GM12878 (cell line): Measurements from ENCODE around the gene GUCY2F.

Experiments used
- ASH2L ChIP-seq: fragments of 300-600, 200-600 bp; sonication (generic); IDR thresholded peaks from 2 replicates; pipeline ENCODE4 v1.6.1; 2017; ENCODE audit warnings: low read depth, mild to moderate bottlenecking, borderline replicate concordance
- CHD4 ChIP-seq: fragments of 200-600 bp; sonication (generic); IDR thresholded peaks from 2 replicates; pipeline ENCODE4 v1.6.1; 2016; ENCODE audit warnings: mild to moderate bottlenecking
- CTCF ChIP-seq, 3 experiments: IDR thresholded peaks in 2 of 3; conservative IDR thresholded peaks in 1 of 3; 2 replicates each; pipeline ENCODE4 v1.5.1; 2011; ENCODE audit warnings: low read depth in 3 of 3, low read length in 3 of 3, mild to moderate bottlenecking in 3 of 3, control low read depth in 2 of 3, moderate library complexity in 2 of 3, inconsistent platforms in 1 of 3, mixed read lengths in 1 of 3; ENCODE audit not compliant: control insufficient read depth in 2 of 3, insufficient read depth in 1 of 3; ENCODE audit errors: extremely low read depth in 1 of 3
- GABPA ChIP-seq: IDR thresholded peaks from 2 replicates; pipeline ENCODE4 v1.6.1; 2014; ENCODE audit warnings: antibody characterized with exemption, low read depth, mild to moderate bottlenecking, inconsistent platforms
- JUNB ChIP-seq: IDR thresholded peaks from 2 replicates; pipeline ENCODE4 v1.6.1; 2016; ENCODE audit warnings: antibody characterized with exemption, mild to moderate bottlenecking
- MAX ChIP-seq: IDR thresholded peaks from 2 replicates; pipeline ENCODE4 v1.6.1; 2012; ENCODE audit warnings: low read depth, low read length, improper control_type of control experiment
- MEF2A ChIP-seq: IDR thresholded peaks from 2 replicates; pipeline ENCODE4 v1.6.1; 2011; ENCODE audit warnings: low read depth, mild to moderate bottlenecking, low read length, moderate library complexity; ENCODE audit not compliant: insufficient read depth
- NBN ChIP-seq: fragments of 450-650 bp; IDR thresholded peaks from 2 replicates; pipeline ENCODE4 v1.6.1; 2016
- POLR2A ChIP-seq: IDR thresholded peaks from 2 replicates; pipeline ENCODE4 v1.6.1; 2011; ENCODE audit warnings: low read depth, mild to moderate bottlenecking, low read length
- SIN3A ChIP-seq: IDR thresholded peaks from 2 replicates; pipeline ENCODE4 v1.6.1; 2012; ENCODE audit warnings: low read depth, low read length, improper control_type of control experiment
- SMC3 ChIP-seq: IDR thresholded peaks from 2 replicates; pipeline ENCODE4 v1.6.1; 2011; ENCODE audit warnings: low read length, improper control_type of control experiment, borderline replicate concordance
- SREBF2 ChIP-seq: IDR thresholded peaks from 2 replicates; pipeline ENCODE4 v1.6.1; 2012; ENCODE audit warnings: mild to moderate bottlenecking, low read length

GRCh38 chrX:109448282-109448938 lies 33.5 kb downstream of the GUCY2F start:
- no peak for TF ChIP-seq ASH2L
- no peak for TF ChIP-seq CTCF (IDR thresholded peaks at IDR 0.05 in 2 of 3, conservative IDR thresholded peaks at IDR 0.05 in 1 of 3; ENCODE audit: control insufficient read depth in 2 of 3, extremely low read depth in 1 of 3, insufficient read depth in 1 of 3, low read depth in 3 of 3, low read length in 3 of 3)
- TF ChIP-seq MEF2A: no peak
- no peak for TF ChIP-seq SMC3
- no peak for TF ChIP-seq NBN
- TF ChIP-seq JUNB: no peak
- no peak for TF ChIP-seq MAX
- no peak for TF ChIP-seq CHD4
- no peak for TF ChIP-seq SREBF2
- no peak for TF ChIP-seq GABPA
- no peak for TF ChIP-seq SIN3A
- TF ChIP-seq POLR2A: no peak
